Left forelimb (tissue), 1 donor: ENCODE data around the gene FHIT.

ENCODE experiments used
- DNase-seq: peaks from one replicate; pipeline ENCODE4 v3.0.0-alpha.2; 2018; ENCODE audit warnings: low spot score

FHIT gene

GRCh38 chr3:60047426-60048200 is 1203.6 kb downstream of the FHIT start:
- no peak for DNase-seq

GRCh38 chr3:60046210-60046609 is 1205.0 kb downstream of the FHIT start:
- no peak for DNase-seq

GRCh38 chr3:60045686-60046085 is 1205.6 kb downstream of the FHIT start:
- DNase-seq = no peak

- no peak for DNase-seq
Observed at GRCh38 chr3:60036803-60037202, 1214.4 kb downstream of the FHIT start.

- DNase-seq = no peak
Observed at GRCh38 chr3:60033901-60034453, 1217.3 kb downstream of the FHIT start.

GRCh38 chr3:60030982-60031381 is 1220.3 kb downstream of the FHIT start:
- DNase-seq = no peak

GRCh38 chr3:60028233-60028632 is 1223.0 kb downstream of the FHIT start:
- no peak for DNase-seq

GRCh38 chr3:60027335-60027734 is 1223.9 kb downstream of the FHIT start:
- no peak for DNase-seq

- no peak for DNase-seq
Observed at GRCh38 chr3:60025096-60026050, 1225.9 kb downstream of the FHIT start.

- no peak for DNase-seq
Observed at GRCh38 chr3:60024400-60024799, 1226.9 kb downstream of the FHIT start.

- no peak for DNase-seq
Observed at GRCh38 chr3:60023189-60023588, 1228.1 kb downstream of the FHIT start.

GRCh38 chr3:60017631-60018030 is 1233.6 kb downstream of the FHIT start:
- no peak for DNase-seq

- no peak for DNase-seq
Observed at GRCh38 chr3:60015032-60015705, 1236.1 kb downstream of the FHIT start.

- no peak for DNase-seq
Observed at GRCh38 chr3:60013241-60013640, 1238.0 kb downstream of the FHIT start.

- DNase-seq = no peak
Observed at GRCh38 chr3:60011218-60011617, 1240.0 kb downstream of the FHIT start.

GRCh38 chr3:60010781-60011180 is 1240.5 kb downstream of the FHIT start:
- no peak for DNase-seq

GRCh38 chr3:60009931-60010478 is 1241.2 kb downstream of the FHIT start:
- no peak for DNase-seq

- no peak for DNase-seq
Observed at GRCh38 chr3:60001369-60001768, 1249.9 kb downstream of the FHIT start.

- DNase-seq = no peak
Observed at GRCh38 chr3:60000311-60001105, 1250.7 kb downstream of the FHIT start.

- no peak for DNase-seq
Observed at GRCh38 chr3:59998058-59998457, 1253.2 kb downstream of the FHIT start.

- no peak for DNase-seq
Observed at GRCh38 chr3:59997583-59997982, 1253.7 kb downstream of the FHIT start.
